GM23248 (cell line): Measurements from ENCODE around the gene ZNF142.

ENCODE experiments used
- EZH2 ChIP-seq: fragments of 200-600 bp; sonication (generic); IDR thresholded peaks from 2 replicates; pipeline ENCODE4 v1.6.1; 2018; ENCODE audit warnings: antibody characterized with exemption, mild to moderate bottlenecking; ENCODE audit not compliant: insufficient read depth, poor library complexity, severe bottlenecking
- EZH2phosphoT487 ChIP-seq: fragments of 200-600 bp; sonication (generic); IDR thresholded peaks from 2 replicates; pipeline ENCODE4 v1.6.1; 2018; ENCODE audit warnings: antibody characterized with exemption, moderate library complexity, mild to moderate bottlenecking, low read depth; ENCODE audit not compliant: insufficient read depth

DNA sequence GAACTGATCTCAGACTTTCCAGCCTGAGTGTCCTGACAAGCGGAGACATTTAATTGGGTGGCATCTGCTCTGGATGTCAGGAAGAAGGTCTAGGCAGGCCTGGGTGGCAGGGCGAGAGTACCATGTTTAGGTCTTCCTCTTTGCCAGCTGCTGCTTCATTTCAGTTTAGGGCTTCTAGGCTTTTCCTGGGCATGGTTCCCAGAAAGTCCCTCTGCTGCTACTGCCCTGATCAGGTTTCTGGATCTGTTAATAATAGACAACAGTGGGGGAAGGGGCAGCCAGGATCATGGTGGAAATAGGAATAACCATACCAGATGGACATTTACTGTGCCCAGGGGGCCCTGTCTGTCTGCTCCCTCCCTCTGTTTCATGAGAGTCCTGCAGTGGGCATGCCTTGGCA is 54.0 kb downstream of the ZNF142 start:
- TF ChIP-seq EZH2 (no peak), EZH2phosphoT487 (no peak)
